HG03095 (cell line): ENCODE results near the gene AGXT.

ENCODE experiments used
- ATAC-seq: cut with Tn5 transposase; IDR thresholded peaks from one replicate; pipeline ENCODE4 v1.9.1; 2021; ENCODE audit warnings: moderate library complexity; ENCODE audit not compliant: unreplicated experiment

The AGXT gene

DNA sequence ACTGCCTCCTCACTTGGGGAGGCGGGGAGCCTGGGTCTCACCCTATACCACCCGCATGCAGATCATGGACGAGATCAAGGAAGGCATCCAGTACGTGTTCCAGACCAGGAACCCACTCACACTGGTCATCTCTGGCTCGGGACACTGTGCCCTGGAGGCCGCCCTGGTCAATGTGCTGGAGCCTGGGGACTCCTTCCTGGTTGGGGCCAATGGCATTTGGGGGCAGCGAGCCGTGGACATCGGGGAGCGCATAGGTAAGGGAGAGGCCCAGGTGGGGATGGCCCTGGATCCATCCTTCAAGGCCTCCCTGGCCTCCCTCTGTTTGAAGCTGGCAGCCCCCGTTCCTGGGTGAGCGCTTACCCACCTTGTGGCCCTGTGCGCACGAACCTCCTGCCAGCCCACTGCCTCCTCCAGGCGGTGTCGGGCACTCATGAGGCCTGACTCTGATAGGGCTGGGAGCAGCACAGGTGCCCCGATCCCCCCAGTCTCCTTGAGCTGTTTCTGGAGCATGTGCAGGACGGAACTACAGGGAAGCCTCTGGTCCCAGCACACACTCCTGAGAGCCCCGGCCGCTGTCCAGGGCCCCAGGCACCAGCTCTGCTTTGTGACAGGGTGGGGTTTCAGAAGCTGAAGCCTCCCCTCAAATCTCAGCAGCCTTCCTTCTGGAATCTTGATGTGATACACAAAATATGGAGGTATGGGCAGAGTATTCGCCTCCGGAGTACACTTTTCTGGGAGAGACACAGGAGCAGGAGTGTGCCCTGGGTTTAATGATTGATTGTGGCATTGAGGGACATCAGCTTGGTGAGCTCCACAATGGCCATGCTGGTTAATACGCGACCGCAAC lies 708 bp downstream of the AGXT start:
- ATAC-seq: no peak

DNA sequence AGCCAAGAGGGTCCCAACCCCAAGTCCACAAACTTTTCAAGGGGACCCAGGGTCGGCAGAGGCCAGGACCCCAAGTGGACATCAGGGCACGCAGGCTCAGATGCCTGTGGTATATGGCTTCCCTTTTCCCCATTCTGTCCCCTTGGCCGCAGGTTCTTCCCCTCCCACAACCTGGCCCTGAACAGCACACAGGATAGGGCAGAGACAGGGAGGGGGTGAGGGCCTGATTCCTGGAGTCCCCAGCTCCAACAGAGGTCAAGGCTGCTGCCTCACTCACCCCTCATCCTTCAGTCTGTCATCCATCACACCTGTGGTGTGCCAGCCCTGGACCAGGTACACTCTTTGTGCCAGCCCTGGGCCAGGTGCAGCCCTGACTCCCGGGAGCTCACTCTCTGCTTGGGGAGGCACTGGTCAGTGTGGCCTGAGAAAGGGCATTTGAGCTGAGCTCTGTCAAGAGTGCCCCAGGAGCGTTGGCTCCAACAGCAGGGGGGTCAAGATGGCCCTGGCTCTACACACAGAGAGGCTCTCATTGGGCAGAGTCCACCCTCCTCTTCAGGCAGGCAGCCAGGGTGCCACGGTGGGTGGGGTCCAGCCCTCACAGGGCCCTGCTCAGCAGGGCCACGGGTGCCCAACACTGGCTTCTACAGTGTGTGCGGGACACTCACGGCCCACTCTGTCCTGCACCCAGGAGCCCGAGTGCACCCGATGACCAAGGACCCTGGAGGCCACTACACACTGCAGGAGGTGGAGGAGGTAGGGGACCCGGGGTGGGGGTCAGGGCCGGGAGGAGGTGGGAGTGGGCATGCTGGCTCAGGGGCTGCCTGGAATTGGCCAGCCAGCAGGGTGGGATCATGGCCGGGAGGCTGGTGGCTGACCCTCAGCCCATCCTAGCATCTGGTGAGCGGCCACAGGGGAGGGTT lies 1.6 kb downstream of the AGXT start:
- ATAC-seq: no peak

- ATAC-seq: no peak
These were observed 2.7 kb downstream of the AGXT start for GRCh38 chr2:240871071-240871958.

- ATAC-seq: no peak
These were observed 3.9 kb downstream of the AGXT start for GRCh38 chr2:240872317-240873097.

GRCh38 chr2:240873098-240873788 lies 4.6 kb downstream of the AGXT start:
- ATAC-seq: no peak

DNA sequence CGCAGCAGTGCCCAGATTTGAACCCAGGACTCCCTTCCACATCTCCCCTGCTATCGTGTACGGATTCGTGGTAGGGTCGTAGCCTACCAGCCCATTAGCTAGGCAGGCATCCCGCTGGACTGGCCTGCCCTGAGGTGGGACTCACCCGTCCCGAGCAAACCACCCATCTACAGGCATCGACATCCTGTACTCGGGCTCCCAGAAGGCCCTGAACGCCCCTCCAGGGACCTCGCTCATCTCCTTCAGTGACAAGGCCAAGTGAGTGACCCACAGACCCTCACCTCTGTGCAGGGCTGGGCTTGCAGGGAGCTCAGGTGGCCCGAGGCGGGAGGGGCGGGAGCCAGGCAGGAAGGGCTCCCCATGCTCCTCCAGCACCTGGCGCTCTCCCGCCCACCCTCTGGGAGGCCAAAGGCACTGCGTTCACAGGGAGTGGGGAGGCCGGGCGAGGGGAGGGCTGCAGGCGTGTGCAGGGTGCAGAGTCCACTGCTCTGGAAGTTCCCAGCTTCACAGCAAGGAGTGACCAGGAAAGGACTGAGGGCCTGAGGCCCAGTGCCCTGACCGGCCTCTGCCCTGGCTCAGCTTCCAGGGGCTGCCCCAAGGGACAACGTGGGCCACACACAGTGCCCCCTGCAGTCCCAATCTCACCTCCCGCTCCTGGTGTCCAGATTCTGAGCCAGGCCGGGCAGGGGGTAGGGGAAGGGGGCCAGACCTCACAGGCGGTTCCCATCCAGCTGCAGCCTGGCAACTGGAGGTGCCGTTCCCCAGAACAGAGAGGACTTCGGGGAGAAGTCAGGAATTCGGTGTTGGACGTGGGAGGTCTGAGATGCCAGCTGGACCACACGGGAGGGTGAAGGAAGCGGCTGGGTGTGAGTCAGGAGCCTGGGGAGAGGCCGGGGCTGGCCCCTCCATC lies 5.4 kb downstream of the AGXT start:
- no peak for ATAC-seq

DNA sequence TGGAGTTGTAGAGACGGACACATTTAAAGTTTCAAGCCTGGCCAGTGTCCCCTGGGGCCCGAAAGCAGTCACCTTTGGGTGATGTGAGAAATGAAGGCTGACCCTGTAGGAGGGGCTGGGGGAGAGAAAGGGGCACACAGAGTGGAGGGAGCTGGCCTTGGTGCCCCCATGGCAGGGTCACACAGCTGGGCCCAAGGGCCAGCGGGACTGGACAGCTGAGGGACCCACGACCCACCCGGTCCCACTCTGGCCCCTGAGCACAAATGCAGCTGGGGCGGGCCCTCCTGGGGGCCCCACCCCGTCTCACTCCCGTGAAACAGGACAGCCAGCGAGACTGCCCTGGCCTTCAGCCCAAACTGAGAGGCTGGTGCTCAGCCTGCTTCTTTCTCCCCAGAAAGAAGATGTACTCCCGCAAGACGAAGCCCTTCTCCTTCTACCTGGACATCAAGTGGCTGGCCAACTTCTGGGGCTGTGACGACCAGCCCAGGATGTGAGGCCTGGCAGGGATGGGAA lies 6.1 kb downstream of the AGXT start:
- ATAC-seq: no peak

- no peak for ATAC-seq
These were observed 6.8 kb downstream of the AGXT start for GRCh38 chr2:240875228-240876034.

- no peak for ATAC-seq
These were observed 7.4 kb downstream of the AGXT start for GRCh38 chr2:240876035-240876474.

GRCh38 chr2:240876475-240877251 lies 8.0 kb downstream of the AGXT start:
- no peak for ATAC-seq

- ATAC-seq: no peak
These were observed 9.1 kb downstream of the AGXT start for GRCh38 chr2:240877460-240878340.

DNA sequence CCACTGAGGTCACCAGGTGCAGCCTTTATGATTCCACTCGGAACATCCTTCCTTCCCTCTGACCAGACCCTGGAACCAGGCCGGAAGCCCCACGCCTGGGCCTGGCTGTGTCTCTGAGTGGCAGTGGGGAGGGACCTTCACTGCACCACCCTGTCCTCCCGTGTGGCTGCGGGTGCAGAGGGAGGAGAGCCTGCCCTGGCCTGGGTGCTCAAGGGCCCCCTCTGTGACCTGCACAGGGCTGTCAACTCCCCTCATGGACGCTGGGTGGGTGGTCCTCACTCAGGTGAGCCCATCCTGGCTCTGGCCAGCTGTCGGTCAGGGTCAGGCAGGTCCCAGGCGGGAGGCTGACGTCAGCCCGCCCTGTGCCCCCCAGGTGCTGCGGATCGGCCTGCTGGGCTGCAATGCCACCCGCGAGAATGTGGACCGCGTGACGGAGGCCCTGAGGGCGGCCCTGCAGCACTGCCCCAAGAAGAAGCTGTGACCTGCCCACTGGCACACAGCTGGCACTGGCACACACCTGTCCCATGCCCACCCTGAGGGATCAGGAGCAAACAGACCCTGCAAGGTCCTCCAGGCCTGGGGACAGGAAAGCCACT lies 9.8 kb downstream of the AGXT start:
- ATAC-seq: no peak

DNA sequence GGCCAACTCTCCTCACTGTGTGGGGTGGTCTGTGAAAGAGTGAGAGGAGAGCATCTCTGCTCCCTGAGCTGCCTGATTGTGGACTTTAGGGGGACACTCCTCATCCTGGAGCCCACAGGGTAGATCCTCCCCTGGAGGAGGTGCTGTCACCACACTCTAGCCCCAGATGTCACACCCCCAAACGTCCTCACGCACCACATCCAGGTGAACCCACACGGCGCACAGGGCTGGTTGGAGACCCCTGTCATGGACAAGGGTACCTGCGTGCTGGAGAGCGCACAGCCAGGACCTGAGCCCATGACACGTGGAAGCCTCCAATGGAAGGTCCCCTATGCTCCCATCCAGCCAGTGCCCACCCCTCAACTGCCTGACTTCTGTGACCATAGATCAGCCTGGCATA lies 10.5 kb downstream of the AGXT start:
- no peak for ATAC-seq

GRCh38 chr2:240881913-240882312 lies 13.3 kb downstream of the AGXT start:
- ATAC-seq: no peak

GRCh38 chr2:240884221-240884620 lies 15.6 kb downstream of the AGXT start:
- no peak for ATAC-seq
